GM18861 (cell line): ENCODE results near the gene DKKL1.

Experiments
- ATAC-seq: cut with Tn5 transposase; IDR thresholded peaks from one replicate; pipeline ENCODE4 v1.9.1; 2021; ENCODE audit not compliant: unreplicated experiment

Gene DKKL1

DNA sequence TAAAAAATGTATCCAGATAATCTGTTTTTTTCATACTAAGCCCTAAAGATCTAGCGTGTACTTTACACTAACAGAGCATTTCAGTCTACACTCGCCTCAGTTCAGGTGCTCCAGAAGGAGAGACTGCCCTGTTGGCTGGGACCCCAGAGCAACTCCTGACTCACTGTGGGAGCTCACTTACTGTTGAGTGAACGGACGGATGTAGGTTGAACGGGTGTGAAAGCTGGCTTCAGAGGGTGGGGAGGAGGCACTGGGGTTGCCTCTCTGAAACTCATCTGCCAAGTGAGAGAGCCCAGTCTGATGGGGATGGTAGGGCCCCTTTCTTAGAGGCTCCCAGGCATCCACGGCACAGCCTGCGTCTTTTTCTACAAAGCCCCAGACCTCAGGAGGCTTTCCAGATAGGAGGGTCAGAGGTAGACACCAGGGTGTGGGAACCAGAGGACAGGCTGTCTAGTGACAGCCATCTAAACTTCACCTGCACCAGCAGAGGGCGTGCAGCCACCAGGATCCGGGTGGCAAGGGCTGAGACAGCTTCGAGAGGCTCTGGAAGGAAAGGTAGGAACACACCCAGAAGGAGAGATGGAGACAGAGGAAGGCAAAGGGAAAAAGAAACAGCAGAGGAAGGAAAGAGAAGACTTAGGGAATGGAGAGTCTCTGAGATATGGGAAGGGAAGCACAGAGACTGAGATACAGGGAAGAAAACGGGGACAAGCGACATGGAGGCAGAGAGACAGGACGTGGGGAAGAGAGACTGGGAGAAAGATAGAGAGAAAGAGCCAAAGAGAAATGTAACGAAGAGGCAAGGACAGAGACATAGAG lies 28.1 kb downstream of the DKKL1 start:
- peak; percentile 59 for ATAC-seq

DNA sequence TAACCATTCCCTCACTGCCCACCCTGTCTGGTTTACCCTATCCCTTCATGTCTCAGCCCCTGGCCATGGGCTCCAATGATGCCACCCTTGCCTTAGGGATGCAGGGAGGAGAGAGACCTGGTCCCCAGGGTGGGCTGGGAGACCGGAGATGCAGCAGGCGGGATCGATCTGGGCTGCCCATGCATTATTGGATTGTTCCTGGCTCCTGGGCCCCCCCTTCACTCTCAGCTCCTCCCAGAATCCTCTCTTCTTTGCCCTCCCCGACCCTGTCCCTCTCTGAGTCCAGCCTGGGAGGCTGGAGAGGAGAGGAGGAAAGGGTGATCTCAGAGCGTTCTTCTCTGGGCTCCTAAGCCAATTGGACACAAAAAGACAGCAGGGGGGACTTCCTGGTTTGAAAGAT lies 30.2 kb downstream of the DKKL1 start:
- ATAC-seq: no peak

DNA sequence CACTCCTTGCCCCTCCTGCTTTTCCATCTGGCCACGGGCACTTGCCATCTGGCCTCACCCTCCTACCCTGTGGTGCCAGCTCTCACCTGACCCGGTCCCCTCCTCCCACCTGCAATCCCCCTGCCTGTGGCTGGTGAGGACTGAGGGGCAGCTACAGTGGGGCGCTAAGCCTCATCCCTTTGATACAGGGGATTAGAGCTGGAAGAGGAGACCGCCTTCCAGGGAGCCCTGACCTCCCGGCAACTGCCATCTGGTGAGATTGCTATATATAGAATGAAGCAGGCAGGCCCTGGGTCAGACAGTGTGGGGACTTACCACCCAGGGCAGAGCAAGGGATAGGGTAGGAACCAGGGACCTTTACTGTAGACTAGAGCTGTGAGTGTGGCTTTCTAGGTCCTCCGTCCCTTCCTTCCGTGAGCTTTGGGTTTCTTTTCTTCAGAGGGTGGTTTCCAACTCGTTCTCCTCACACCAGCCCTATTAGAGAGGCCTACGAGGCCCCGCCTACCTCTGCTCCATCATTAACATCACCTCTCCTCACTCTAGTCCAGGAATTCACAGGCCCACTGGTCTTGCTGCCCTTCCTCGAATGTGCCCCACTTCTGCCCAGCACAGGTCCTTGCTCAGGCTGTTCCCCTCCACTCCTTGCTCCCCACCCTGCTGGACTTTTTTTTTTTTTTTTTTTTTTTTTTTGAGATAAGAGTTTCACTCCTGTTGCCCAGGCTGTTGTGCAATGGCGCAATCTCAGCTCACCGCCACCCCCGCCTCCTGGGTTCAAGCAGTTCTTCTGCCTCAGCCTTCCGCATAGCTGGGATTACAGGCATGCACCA lies 32.1 kb downstream of the DKKL1 start:
- no peak for ATAC-seq

DNA sequence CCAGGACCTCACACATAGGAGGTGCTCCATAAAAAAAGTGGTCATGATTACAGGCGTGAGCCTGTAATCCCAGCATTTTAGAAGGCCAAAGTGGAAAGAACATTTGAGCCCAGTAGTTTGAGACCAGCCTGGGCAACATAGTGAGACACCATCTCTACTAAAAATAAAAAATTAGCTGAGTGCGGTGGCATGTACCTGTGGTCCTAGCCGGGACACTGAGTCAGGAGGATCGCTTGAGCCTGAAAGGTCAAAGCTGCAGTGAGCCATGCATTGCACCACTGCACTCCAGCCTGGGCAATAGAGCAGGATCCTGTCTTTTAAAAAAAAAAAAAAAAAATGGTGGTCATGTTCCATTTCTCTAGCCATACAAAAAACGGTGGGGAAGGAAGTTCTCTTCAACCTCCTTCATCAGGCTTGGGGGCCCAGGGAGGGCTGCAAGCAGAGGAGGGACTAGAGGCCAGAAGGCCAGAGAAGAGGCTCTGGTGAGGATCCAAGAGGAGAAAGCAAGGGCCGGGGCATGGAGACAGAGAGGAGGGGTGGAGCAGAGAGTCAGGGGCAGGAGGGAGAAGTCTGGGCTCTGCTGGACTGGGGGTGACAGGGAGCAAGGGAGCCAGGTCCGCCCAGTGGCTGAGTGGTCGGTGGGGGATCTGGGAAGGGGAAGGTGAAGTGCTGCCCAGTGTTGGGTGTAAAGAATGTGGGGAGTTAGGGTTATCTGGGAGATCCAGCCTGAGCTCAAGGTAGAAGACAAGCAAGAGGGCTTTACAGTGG lies 33.2 kb downstream of the DKKL1 start:
- ATAC-seq: no peak

DNA sequence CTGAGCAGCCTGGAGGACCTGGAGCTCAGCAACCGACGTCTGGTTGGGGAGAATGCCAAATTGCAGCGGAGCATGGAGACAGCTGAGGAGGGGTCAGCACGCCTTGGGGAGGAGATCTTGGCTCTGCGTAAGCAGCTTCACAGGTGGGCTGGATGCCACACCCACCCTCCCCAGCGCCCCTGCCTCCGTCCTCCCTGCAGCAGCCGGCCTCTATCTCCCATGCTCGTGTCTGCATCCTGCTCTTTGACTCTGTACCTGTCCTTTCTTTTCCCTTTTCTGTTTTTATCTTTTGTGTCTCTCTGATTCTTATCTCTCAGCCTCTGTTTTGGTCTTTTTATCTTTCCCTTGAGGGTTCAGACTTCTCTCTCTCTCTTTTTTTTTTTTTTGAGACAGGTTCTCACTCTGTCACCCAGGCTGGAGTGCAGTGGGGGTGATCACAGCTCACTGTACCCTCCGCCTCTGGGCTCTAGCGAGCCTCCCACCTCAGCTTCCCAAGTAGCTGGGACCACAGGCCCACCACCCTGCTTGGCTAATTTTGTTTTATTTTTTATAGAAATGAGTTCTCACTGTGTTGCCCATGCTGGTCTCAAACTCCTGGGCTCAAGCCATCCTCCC lies 34.4 kb downstream of the DKKL1 start:
- ATAC-seq: no peak

DNA sequence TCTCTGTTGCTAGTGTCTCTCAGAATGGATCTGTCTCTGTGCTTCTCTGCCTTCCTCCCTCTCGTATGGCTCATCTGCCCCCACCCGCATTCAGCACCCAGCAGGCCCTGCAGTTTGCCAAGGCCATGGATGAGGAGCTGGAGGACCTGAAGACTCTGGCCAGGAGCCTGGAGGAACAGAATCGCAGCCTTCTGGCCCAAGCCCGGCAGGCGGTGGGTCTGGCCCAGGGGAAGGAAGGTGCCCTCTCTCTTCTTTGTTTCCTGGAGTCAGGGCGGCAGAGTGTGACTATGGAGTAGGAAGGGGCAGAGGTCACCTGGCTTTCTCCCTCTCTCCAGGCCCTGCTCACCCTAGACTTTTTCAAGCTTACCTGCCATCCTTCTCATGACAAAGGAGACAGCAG lies 35.3 kb downstream of the DKKL1 start:
- ATAC-seq: no peak

DNA sequence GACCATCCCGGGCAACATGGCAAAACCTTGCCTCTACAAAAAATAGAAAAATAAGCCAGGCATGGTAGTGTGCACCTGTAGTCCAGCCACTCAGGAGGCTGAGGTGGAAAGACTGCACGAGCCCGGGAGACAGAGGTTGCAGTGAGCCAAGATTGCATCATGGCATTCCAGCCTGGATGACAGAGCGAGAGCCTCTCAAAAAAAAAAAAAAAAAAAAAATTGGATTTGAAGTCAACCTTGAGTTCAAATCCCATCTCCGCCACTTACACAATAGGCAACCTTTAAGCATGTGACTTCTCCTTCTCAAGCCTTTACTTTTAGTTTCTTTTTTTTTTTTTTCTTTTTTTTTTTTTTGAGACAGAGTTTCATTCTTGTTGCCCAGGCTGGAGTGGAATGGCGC lies 36.4 kb downstream of the DKKL1 start:
- ATAC-seq: no peak

DNA sequence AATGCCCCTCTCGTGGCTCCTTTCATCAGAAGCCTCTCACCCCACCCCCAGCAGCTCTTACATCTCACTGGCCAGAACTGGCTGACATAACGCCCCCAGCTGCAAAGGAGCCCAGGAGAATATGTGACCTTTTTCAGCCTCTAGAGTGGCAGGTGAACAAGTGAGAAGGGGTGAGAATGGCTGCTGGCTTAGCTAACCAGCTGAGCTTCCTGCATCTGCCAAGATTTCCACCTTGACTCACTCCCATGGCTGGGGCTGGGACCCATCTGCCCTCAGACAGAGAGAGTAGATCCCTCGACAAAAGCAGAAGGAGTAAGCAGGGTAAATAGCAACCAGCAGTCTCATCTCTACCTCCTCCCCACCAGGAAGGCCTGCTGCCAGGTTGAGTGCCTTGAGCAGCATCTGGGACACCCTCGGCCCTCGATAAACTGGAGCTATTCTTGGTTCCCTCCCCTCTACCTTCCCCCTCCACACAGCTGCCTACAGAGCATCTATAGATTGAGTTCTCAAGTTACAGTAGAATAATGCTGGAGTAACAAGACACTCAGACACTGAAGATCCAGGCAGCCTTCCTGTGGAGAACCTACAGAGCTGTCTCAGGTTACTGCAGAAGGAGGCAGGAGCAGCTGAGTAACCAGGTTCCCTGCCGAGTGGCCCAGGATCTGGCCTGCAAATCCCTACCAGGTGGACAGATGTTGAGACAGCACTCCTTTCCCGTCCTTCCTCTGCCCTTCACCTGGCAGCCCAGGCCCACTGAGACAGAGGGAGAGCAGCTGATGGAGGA lies 39.9 kb downstream of the DKKL1 start:
- no peak for ATAC-seq

DNA sequence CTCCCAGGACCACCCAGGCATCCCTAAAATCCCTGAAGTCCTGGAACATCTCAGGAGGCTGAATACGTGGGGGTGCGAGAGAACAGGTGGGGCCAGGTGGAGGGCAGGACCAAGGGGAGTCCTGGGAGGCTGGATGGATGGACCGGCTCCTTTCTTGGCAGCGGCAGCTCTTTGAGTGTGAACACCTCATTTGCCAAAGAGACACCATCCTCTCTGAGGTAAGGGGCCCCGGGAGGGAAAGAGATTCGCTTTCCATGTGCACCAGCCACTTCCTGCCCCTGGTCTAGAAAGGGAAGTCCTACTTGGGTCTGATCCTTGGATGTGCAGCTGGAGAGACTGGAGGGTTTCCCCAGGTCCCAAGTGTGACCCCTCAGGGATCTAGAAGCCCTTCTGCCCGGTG lies 43.4 kb downstream of the DKKL1 start:
- no peak for ATAC-seq

DNA sequence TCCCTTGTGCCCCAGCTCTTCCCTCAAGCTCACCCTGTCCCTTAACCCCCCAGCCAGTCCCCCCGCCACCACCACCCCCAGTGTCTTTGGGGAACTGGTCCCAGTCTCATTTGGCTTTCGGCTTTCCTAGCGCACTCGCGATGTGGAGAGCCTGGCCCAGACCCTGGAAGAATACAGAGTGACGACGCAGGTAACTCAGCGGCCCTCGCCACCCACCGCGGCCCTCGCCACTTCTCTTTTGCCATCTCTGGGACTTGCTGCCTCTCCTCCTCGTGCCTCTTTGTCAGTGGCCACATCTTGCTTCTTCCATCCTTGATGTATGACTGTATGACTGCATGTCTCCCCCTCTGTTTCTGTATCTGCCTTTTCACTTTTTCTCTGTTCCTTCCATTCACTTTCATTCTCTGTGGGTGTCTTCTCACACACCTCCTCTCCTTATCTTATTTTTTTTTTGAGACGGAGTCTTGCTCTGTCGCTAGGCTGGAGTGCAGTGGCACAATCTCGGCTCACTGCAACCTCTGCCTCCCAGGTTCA lies 43.9 kb downstream of the DKKL1 start:
- no peak for ATAC-seq

DNA sequence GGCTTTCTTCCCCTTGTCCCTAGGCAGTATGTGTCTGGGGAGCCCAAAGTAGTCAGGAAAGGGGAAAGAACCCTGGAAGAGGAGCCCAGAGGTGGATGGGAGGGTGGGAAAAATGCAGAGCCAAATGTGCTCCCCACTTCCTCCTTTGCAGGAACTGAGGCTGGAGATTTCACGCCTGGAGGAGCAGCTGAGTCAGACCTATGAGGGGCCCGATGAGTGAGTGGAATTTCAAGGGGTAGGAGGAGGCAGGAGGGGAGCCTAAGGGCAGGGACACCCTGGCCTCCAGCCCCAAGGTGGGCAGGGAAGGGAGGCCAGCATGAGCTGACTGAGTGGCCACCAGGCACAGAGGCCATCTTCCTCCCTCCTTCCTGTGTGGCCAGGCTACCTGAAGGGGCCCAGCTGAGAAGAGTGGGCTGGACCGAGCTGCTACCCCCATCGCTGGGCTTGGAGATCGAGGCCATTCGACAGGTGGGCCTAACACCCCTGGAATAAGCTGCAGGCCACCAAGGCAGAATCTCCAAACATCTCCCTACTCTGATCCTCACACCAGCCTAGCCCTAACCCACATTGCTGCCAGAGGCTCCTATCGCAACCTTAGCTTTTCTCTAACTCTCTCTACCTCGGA lies 45.3 kb downstream of the DKKL1 start:
- no peak for ATAC-seq

DNA sequence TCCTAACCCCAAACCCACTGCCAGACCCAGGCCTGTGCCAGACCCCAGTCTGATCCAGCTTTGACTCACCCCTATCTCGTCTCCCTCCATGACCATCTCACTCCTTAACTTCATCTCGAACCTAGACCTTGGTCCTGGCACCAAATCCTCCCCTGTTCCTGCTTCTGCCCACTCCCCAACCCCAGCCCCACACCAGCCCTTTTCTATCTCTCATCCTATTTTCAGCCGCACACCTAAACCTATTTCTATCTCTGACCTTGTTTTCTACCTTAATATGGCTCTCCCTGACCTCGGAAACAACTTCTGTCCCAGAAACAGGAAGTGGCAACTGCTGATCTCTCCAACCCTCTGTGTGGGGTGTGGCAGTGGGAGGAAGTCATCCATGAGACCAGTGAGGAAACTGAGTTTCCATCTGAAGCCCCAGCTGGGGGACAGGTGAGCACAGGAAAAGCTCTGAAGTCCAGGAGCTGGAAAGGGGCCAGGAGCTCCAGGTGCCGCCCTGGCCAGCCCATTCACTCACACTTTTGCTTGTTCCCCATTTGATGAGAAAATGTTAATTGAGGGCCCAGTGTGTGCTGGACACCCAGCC lies 45.9 kb downstream of the DKKL1 start:
- ATAC-seq: no peak

DNA sequence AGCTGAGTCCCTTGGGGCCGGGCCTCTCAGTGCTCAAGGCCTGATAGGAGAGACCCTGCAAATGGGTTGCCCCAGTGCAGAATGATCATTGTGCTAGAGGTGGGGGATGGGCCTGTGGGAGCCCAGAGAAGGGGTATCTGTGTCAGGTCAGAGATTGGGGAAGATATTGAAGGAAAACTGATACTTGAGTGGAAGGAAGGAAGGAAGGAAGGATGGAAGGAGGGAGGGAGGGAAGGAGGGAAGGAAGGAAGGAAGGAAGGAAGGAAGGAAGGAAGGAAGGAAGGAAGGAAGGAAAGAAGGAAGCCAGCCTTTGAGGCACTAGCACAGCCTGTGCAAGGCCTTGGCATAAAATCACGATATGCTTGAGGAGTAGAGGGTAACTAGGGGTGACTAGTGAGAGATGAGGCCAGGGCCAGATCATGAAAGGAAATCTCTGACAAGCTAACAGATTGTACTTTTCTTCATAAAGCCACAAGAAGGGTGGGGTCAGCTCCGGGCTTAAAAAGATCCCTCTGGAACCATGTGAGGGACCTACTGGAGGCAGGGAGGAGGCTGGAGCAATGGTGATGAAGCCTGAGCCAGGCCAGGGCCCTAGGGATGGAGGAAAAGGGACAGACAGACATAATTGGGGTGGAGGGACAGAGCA lies 48.1 kb downstream of the DKKL1 start:
- no peak for ATAC-seq

DNA sequence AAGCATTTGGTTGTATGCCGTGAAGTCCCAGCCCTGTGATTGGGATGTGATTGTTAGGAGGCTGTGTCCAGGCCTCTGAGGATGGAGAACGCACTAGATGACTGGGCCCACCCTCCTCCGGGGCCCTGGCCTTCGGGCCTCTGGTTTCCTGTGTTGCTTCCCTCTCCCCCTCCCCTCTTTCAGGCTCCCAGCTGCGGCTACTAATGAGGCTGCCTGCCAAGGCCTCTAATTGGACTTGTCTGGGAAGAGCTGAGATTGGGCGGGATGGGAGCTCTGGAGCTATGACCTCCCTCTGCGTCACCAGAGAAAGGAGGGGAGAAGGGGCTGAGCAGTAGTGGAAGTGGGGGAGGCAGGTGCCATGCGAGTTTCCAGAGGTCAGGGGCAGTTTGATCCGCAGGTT lies 49.7 kb downstream of the DKKL1 start:
- no peak for ATAC-seq

DNA sequence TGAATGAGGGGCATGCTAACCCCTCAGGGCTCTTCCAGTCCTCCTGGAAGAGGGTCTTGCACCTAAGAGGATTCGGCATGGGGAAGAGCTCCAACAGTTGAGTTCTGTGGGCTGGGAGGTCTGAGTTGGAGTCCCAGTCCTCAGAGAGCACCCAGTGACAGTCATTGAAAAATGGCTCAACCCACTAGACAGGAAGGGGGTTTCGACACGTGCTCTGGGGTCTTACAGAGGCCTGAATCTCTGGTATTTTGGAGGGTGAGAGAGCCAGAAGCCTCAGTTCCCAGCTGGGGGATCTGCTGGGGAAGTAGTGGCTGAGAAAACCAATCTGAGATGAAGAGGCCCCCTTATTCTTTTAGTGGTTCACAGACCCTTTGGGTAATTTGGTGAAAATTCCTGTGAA lies 50.6 kb downstream of the DKKL1 start:
- no peak for ATAC-seq

DNA sequence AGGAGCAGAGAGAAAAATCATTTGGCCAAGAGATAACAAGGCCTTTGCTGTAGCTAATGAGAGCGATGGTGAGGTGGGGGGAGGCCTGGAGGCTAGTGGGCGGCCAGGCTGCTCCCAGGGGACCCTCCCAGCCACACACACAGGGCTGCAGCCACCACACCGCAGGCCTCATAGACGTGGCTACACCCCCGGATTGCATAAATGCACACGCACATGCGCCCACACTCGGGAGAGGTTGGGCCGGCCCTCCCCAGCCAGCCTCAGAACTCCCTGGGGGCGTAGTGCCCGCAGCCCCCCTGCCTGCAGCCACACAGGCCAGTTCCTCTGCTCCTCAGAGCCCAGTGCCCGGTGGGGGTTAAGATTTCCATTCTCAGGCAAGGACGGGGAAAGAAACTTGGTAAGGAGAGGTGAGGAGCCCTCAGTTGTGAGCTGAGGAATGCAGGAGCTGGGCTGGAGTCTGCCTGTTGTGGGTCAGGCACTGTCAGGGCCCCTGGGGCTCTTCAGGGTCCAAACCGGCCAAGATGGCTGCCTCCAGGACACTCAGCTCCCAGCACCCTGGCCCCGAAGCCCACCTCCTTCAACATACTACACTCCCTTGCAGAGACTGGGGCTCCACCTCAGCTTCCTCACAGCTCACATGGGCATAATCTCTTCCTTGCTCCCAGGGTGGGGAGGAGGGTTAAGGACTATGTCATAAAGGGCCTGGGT lies 51.6 kb downstream of the DKKL1 start:
- ATAC-seq: no peak

DNA sequence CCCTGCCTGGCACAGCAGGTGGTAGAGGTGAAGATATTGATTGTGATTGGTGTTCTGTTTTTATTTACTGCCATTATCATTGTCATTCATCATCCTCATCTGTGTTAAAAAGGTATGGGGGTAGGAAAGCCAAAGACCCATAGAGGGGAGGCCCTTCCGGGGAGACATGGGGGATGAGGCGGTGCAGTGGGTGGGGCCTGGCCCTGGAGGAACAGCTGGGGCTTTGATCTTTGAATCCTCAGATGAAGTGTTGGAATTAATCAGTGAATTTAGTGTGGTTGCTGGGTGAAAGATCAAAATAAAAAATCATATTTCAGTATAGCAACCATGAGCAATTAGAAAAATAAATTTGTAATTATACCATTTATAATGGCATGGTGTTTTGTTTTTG lies 52.1 kb downstream of the DKKL1 start:
- no peak for ATAC-seq

DNA sequence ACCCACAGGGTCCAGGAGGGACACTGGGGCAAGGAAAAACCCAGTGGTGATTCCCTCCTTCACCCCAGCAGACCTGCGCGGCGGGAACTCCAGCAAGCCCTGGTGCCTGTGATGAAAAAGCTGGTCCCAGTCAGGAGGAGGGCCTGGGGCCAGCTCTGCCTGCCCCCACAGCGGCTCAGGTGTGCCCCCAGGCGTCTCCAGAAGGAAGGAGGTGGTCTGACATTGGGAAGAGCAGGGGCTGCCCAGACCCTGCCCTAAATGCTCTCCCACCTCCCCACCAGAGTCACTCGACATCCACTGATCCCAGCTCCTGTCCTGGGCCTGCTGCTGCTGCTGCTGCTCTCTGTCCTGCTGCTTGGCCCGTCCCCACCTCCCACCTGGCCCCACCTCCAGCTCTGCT lies 53.4 kb downstream of the DKKL1 start:
- no peak for ATAC-seq
